Adipocyte (in vitro differentiated cells): ENCODE results near the gene CCDC50.

Source experiments
- DNase-seq: peaks from one replicate; pipeline ENCODE4 v3.0.0-alpha.2; 2015; ENCODE audit warnings: low read depth
- H3K27me3 ChIP-seq: replicated peaks from 2 replicates; pipeline ENCODE4 v1.7.0; 2013; ENCODE audit warnings: mild to moderate bottlenecking, low read length, moderate library complexity; ENCODE audit not compliant: control insufficient read depth, insufficient read depth
- H3K36me3 ChIP-seq: 2 replicates; pipeline ENCODE4 v1.7.0; 2013; ENCODE audit warnings: low read length, mild to moderate bottlenecking, moderate library complexity; ENCODE audit not compliant: control insufficient read depth, insufficient read depth, severe bottlenecking
- H3K4me1 ChIP-seq: 2 replicates; pipeline ENCODE4 v1.7.0; 2013; ENCODE audit warnings: mild to moderate bottlenecking, low read length, moderate library complexity; ENCODE audit not compliant: control insufficient read depth, insufficient read depth
- H3K4me3 ChIP-seq: 2 replicates; pipeline ENCODE4 v1.7.0; 2013; ENCODE audit warnings: mild to moderate bottlenecking, low read length, moderate library complexity
- H3K9ac ChIP-seq: 2 replicates; pipeline ENCODE4 v1.7.0; 2013; ENCODE audit warnings: mild to moderate bottlenecking, low read length, moderate library complexity
- H3K9me3 ChIP-seq: 2 replicates; pipeline ENCODE4 v1.7.0; 2013; ENCODE audit warnings: mild to moderate bottlenecking, low read length, moderate library complexity; ENCODE audit not compliant: control insufficient read depth

Gene CCDC50

DNA sequence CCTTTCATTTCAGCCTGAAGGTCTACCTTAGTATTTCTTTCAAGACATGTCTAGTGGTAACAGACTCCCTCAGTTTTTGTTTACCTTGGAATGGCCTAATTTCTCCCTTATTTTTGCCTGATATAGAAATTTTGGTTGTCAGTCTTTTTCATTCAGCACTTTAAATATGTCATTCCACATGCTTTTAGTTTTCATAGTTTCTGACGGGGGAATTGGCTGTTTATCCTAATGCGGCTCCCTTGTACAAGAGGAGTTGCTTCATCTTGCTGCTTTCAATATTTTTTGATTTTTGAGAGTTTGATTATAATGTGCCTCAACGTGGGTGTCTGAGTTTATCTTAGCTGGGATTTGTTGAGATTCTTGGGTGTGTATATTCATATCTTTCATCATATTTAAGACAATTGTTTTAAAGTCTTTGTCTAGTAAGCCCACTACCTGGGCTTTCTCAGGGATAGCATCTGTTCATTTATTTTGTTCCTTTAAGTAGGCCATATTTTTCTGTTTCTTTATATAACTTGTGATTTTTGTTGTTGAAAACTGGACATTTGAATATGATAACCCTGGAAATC, 80.7 kb downstream of the CCDC50 start:
- H3K4me1 ChIP-seq = peaks cover 3% of the 10 kb centered on the region
- no peaks in the 10 kb centered on the region for H3K36me3 ChIP-seq
- H3K9me3 ChIP-seq = peaks cover 14% of the 10 kb centered on the region
- DNase-seq = no peak
- peak overlapping the region; percentile 12 for H3K4me3 ChIP-seq
- H3K9ac ChIP-seq = no peak overlapping the region
- H3K27me3 ChIP-seq = no peaks in the 10 kb centered on the region

DNA sequence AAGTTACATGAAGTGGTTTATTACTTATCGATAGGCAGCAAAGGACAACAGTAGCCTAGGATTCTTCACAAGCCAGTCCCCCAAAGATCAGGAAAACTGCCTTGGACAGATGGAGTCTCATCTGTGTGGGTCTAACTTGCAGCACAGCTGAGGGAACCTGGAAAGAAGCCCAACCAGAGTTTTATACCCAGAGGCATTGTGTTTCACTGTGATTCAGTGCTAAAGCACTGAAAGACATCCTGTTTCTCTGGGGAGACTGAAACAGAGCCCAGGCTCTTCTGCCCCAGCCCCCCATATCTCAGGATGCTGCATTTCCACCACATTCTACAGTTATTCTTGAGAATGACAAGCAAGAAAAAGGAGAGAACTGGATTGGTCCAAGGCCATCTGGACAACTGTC, 83.6 kb downstream of the CCDC50 start:
- Histone ChIP-seq H3K9me3 (peaks cover 14% of the 10 kb centered on the region), H3K27me3 (no peaks in the 10 kb centered on the region), H3K4me1 (peaks cover 3% of the 10 kb centered on the region), H3K4me3 (no peak overlapping the region), H3K9ac (no peak overlapping the region), H3K36me3 (no peaks in the 10 kb centered on the region)
- peak; percentile 84 for DNase-seq

DNA sequence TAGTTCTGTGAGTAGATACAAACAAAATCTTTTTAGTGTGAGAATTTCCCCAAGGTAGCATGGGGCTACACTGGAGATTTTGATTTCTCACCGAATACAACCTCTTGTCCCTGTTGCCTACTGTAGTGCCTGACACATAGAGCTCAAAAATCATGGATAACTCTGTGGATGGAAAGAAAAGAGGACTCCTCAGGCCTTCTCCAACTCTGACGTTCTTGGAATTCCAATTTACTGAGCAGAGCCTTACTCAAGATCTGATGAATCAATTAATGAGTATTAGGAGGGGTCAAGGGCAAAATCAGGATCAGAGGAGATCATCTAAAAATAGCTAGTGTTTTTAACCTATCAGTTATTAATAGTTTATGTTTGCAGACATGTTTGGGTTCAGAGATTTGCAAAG, 85.1 kb downstream of the CCDC50 start:
- no peaks in the 10 kb centered on the region for H3K36me3 ChIP-seq
- H3K27me3 ChIP-seq = no peaks in the 10 kb centered on the region
- peaks cover 13% of the 10 kb centered on the region for H3K9me3 ChIP-seq
- DNase-seq = no peak
- peaks cover 3% of the 10 kb centered on the region for H3K4me1 ChIP-seq
- H3K4me3 ChIP-seq = no peak overlapping the region
- H3K9ac ChIP-seq = no peak overlapping the region

DNA sequence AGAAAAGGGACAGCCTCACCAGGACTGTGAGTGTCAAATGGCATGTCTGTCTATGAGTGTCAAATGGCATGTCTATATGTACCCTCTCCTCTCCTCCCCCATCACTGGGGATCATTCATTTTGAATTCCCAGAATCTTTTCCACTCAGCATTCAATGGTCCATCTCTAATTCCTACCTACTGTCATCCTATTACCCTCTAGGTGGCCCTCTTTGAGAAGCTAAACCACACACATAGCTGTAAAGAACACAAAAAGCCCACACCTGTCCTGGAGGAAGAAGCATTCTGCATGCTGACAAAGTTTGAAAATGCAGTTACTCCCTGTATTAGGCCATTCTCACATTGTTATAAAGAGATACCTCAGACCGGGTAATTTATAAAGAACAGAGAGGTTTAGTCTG, 85.5 kb downstream of the CCDC50 start:
- H3K9ac ChIP-seq = no peak overlapping the region
- H3K4me3 ChIP-seq = no peak overlapping the region
- no peak for DNase-seq
- peaks cover 3% of the 10 kb centered on the region for H3K4me1 ChIP-seq
- no peaks in the 10 kb centered on the region for H3K36me3 ChIP-seq
- peaks cover 8% of the 10 kb centered on the region for H3K9me3 ChIP-seq
- no peaks in the 10 kb centered on the region for H3K27me3 ChIP-seq

DNA sequence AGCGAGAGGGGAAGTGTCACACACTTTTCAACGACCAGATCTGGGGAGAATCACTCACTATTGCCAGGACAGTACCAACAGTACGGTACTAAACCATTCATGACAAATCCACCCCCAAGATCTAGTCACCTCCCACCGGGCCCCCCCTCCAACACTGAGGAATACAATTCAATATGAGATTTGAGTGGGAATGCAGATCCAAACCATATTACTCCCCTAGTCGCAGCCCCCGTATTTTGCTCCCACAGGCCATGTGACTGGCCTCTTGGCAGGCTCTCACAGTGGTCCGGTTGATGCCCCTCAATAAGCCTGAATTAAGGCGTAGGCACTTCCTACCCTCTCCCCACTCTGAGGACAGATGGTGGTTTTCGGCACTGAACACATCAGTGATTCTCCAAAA, 86.4 kb downstream of the CCDC50 start:
- H3K4me3 ChIP-seq = no peak overlapping the region
- DNase-seq = no peak
- no peaks in the 10 kb centered on the region for H3K36me3 ChIP-seq

DNA sequence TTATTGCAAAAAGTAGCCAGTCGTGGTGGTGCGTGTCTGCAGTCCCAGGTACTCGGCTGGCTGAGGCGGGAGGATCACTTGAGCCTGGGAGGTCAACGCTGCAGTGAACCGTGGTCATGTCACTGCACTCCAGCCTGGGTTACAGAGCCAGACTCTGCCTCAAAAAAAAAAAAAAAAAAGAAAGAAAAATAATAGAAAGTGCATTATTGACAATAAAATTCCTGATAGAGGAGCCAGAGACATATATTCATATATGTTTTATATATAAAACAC, 88.2 kb downstream of the CCDC50 start:
- H3K27me3 ChIP-seq = no peaks in the 10 kb centered on the region
- no peak overlapping the region for H3K9ac ChIP-seq
- no peaks in the 10 kb centered on the region for H3K9me3 ChIP-seq
- H3K36me3 ChIP-seq = no peaks in the 10 kb centered on the region
- H3K4me1 ChIP-seq = peaks cover 3% of the 10 kb centered on the region
- no peak overlapping the region for H3K4me3 ChIP-seq
- DNase-seq = no peak

More for the DNA sequence above, 86.4 kb downstream of the CCDC50 start:
- peaks cover under 1% of the 10 kb centered on the region for H3K9me3 ChIP-seq
- H3K9ac ChIP-seq = no peak overlapping the region
- H3K4me1 ChIP-seq = peaks cover 3% of the 10 kb centered on the region
- H3K27me3 ChIP-seq = no peaks in the 10 kb centered on the region

DNA sequence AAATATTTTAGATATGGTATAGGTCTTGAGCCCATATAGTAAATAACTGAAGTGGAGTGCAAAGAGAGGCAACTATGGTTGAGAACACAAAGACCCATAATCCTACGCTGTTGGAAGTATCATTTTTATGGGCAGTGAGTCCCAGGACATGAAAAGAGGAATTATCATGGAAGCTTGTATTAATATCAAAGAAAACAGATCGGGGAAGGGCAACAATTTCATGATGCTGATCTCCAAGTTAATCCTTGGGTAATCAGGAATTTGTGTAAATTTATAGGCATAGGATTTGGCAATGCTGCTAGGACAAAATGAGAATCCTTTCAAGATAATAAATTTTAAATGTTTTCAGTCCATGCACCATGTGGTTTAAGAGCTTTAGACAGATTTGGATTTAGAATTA, 91.6 kb downstream of the CCDC50 start:
- Histone ChIP-seq H3K9ac (no peak overlapping the region), H3K9me3 (no peaks in the 10 kb centered on the region), H3K36me3 (no peaks in the 10 kb centered on the region), H3K4me3 (no peak overlapping the region), H3K27me3 (no peaks in the 10 kb centered on the region), H3K4me1 (no peaks in the 10 kb centered on the region)
- DNase-seq = no peak

DNA sequence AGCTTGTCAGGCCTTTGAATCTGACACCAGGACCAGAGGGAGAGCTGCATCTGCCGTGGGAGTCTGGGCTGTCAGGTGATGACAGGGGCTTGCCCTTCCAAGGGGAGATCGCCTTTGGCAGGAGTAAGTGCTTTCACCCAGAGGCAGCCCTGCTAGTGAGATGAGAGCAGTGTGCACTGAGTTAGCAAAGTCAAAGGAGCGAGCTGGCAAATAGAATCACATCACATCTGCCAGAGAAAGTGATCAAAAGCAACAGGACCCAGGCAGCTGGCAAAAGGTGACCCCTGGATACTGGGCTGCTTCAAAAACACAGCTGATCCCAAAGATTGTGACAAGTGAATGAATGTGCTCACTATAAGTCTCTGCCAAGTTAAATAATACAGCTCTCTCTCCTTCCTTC, 95.7 kb downstream of the CCDC50 start:
- Histone ChIP-seq H3K36me3 (no peaks in the 10 kb centered on the region), H3K9ac (no peak overlapping the region), H3K27me3 (no peaks in the 10 kb centered on the region), H3K4me3 (no peak overlapping the region), H3K4me1 (no peaks in the 10 kb centered on the region), H3K9me3 (no peaks in the 10 kb centered on the region)
- no peak for DNase-seq

DNA sequence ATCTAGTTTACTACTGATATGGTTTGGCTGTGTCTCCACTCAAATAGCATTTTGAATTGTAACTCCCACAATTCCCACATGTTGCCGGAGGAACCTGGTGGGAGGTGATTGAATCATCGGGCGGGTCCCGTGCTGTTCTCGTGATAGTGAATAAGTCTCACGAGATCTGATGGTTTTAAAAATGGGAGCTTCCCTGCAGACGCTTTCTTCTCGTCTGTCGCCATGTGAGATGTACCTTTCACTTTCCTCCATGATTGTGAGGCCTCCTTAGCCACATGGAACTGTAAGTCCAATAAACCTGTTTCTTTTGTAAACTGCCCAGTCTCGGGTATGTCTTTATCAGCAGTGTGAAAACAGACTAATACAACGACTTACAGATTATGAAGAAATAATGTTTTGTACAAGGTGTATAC, 96.1 kb downstream of the CCDC50 start:
- DNase-seq = no peak

DNA sequence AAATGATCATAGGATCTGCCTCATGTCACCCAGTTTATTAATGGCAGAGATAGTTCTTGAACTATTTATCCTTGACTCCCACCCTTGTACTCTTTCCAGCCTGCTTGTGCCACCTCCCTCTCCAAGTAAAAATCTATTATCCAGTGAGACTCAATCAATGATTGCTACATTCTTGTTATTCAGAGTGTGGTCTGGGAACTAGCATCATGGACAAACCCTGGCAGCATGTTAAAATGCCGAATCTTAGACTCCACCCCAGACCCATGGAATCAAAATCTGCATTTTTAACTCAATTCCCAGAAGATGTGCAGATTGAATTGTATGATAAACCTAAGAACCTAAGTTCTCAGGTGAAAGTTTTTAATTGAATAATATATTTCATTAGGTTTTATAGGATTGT, 97.1 kb downstream of the CCDC50 start:
- H3K4me1 ChIP-seq = no peaks in the 10 kb centered on the region
- H3K36me3 ChIP-seq = no peaks in the 10 kb centered on the region
- H3K4me3 ChIP-seq = no peak overlapping the region
- no peak for DNase-seq
- no peaks in the 10 kb centered on the region for H3K9me3 ChIP-seq
- H3K27me3 ChIP-seq = no peaks in the 10 kb centered on the region
- no peak overlapping the region for H3K9ac ChIP-seq

More for the DNA sequence above, 96.1 kb downstream of the CCDC50 start:
- Histone ChIP-seq H3K36me3 (no peaks in the 10 kb centered on the region), H3K4me1 (no peaks in the 10 kb centered on the region), H3K9ac (no peak overlapping the region), H3K4me3 (no peak overlapping the region), H3K9me3 (no peaks in the 10 kb centered on the region), H3K27me3 (no peaks in the 10 kb centered on the region)

DNA sequence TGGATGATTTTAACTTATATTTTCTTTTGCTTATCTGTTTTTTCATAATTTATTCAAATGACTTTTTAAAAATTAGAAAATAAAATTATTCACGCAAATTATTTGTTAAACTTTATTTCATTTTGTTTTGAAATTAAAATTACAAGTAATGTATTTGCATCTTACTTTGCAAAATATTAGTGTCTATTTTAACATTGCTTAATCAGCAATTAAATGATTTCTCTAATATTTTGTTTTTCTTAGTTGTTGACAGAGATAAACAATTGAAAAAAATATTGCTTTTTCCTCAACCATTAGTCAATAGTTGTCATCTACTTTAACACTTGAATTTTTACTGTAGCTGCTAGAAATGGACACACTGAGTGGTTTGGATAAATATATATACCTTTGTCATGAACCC, 99.0 kb downstream of the CCDC50 start:
- Histone ChIP-seq H3K4me3 (no peak overlapping the region), H3K27me3 (no peaks in the 10 kb centered on the region), H3K4me1 (no peaks in the 10 kb centered on the region), H3K9ac (no peak overlapping the region), H3K36me3 (no peaks in the 10 kb centered on the region), H3K9me3 (no peaks in the 10 kb centered on the region)
- no peak for DNase-seq

DNA sequence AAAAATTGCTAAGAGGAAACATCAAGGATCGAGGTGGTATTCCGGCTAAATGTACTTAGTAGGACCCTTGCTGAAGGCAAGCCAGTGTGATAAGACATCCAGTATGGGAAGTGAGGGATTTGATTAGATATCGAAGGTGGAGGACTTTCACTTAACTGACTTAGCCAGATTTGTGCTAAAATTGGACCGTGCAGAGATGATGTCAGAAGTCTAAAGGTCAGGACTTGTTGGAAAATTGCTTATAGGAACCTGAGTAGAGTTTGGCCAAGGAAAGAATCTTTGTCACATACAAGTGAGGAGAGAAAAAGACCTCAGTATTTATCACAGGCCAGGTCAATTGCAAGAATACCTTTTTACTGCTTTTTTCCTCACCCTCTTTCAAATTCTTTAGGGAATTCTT, 100.9 kb downstream of the CCDC50 start:
- Histone ChIP-seq H3K9ac (no peak overlapping the region), H3K36me3 (no peaks in the 10 kb centered on the region), H3K4me3 (no peak overlapping the region), H3K4me1 (no peaks in the 10 kb centered on the region), H3K27me3 (no peaks in the 10 kb centered on the region), H3K9me3 (no peaks in the 10 kb centered on the region)
- DNase-seq = no peak
